ENCODE measurements around the gene SOX5.
"Not testable (repeated sequence)": the region's sequence is repeated elsewhere in the genome, so short reads cannot be mapped to it uniquely, and the experiment has no call there.

SOX5 gene

GRCh38 chr12:23906329-23906728 lies 43.1 kb downstream of the SOX5 start:
- DNase-seq (ENCODE audit: low spot score), result no peak

- DNase-seq (ENCODE audit: low spot score), result no peak
Observed at GRCh38 chr12:23899434-23899833, 50.0 kb downstream of the SOX5 start.

DNA sequence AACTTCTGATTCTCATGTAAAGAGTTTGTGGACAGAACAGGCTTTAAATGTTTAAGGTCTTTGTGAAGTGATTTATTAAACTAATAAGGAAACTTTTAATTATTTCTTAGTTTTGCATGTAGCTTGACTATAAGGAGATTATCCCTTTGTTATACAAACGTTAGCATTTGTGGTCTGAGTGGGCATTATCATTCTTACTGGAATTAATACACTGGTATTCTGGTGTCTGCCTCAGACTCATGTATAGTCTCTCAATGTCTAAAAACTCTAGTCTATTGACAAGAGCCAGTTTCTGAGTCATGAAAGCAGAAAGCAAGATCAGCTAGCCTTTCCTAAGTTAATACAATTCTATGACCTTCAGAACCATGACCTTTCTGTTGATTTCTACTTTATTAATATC lies 51.3 kb downstream of the SOX5 start:
- no peak for DNase-seq (ENCODE audit: low spot score)

DNA sequence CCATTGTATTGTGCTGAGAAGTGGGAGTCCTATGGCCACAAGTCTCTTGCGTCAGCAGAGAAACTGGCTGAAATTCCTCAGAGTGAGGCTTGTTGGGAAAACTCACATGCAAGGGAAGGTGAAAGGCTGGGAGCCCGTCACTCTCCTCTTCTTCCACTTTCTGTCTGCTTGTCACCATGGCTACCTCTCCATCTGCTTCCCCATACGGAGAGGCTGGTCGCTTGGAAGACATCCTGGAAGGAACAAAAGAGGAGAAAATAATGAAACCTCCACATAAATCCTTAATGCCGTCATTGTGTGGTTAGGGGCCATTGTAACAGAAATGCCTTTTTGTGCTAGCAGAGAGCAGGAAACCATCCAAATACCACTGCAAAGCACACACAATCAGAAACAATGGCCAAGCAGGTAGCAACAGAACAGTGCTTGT lies 53.7 kb downstream of the SOX5 start:
- DNase-seq (ENCODE audit: low spot score), result no peak

GRCh38 chr12:23893611-23894010 lies 55.9 kb downstream of the SOX5 start:
- no peak for DNase-seq (ENCODE audit: low spot score)

DNA sequence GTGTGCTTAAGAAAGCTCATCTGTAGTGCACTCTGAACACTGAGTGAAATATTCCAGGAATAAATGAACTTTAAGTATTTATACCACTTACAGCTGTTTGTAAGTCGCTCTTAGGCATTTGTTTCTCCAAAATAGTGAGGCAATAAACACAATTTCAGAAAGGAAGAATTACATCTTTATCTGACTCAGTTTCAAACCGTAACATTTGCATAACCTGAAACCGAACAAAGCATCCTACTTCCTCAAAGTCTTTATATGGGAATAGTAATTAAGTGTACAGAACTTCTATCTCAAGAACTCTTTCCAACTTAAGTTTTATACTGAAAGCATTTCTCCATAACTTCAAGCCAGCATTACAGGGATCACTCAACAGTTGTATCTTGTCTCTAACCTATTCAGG lies 58.4 kb downstream of the SOX5 start:
- DNase-seq (ENCODE audit: low spot score), result no peak

- no peak for DNase-seq (ENCODE audit: low spot score)
Observed at GRCh38 chr12:23889069-23889440, 60.4 kb downstream of the SOX5 start.

- no peak for DNase-seq (ENCODE audit: low spot score)
Observed at GRCh38 chr12:23888396-23889068, 60.9 kb downstream of the SOX5 start.

- no peak for DNase-seq (ENCODE audit: low spot score)
Observed at GRCh38 chr12:23887055-23887835, 62.2 kb downstream of the SOX5 start.

- no peak for DNase-seq (ENCODE audit: low spot score)
Observed at GRCh38 chr12:23885394-23885793, 64.1 kb downstream of the SOX5 start.

- no peak for DNase-seq (ENCODE audit: low spot score)
Observed at GRCh38 chr12:23884909-23885308, 64.6 kb downstream of the SOX5 start.

DNA sequence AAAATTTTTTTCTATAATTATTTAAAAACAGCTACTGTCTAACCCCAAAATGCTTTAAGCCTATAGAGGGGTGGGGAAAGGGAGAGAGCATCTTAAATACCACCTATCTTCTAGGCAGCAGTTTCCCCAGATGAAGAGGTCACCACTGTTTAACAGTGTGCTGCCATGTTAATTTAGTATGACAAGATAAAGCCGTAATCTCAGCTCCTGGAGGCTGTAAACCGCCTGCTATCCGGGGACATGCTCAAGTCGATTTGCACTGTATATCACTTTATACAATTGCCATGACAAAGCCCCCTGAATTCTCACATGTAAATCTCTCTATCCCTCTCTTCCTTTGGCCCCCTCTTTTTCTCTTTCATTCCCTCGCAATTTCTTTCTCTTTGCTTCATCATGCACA lies 68.5 kb downstream of the SOX5 start:
- DNase-seq (ENCODE audit: low spot score), result no peak

DNA sequence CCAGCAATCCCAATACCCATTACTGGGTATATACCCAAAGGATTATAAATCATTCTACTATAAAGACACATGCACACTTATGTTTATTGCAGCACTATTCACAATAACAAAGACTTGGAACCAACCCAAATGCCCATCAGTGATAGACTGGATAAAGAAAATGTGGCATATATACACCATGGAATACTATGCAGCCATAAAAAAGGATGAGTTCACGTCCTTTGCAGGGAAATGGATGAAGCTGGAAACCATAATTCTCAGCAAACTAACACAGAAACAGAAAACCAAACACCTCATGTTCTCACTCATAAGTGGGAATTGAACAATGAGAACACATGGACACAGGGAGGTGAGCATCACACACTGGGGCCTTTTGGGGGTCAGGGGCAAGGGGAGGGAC lies 72.9 kb downstream of the SOX5 start:
- DNase-seq (ENCODE audit: low spot score), result not testable (repeated sequence)

GRCh38 chr12:23867794-23868193 lies 81.7 kb downstream of the SOX5 start:
- no peak for DNase-seq (ENCODE audit: low spot score)

DNA sequence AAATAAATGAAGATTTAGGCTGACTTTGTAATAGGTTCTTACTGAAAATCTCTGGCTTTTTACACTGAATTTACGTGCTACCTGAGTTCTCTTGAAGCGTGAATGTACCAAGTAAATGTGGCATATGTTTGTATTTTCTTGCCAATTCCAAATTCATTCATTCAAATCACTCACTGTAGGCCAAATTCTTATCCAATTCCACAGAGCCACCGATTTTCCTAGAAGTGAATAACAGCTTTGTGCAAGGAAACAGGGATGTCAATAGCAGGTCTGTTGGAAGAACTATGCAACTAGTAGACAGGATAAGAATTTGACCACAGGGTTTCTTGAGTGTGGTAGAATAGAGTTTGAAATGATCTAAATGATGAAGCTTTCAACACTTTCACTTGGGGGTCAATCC lies 86.8 kb downstream of the SOX5 start:
- DNase-seq (ENCODE audit: low spot score), result no peak

GRCh38 chr12:23860019-23860418 lies 89.5 kb downstream of the SOX5 start:
- DNase-seq (ENCODE audit: low spot score), result no peak

DNA sequence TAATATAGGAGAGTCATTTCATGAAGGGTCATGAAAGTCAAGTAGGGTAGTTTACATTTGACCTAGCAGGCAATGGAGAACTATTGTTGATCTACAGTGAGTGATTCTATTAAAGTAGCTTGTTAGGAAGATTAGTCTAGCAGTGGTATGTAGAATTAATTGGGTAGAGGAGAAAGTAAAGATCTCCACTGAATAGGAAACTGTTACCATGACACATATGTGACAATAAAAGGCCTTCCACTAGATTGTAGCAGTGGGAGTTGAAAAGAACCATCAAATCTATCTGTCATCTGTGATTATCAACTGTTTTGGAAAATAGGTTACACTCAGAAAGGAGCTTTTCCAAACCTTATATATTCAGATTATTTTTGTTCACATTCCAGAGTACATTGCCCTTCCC lies 92.3 kb downstream of the SOX5 start:
- DNase-seq (ENCODE audit: low spot score), result no peak

DNA sequence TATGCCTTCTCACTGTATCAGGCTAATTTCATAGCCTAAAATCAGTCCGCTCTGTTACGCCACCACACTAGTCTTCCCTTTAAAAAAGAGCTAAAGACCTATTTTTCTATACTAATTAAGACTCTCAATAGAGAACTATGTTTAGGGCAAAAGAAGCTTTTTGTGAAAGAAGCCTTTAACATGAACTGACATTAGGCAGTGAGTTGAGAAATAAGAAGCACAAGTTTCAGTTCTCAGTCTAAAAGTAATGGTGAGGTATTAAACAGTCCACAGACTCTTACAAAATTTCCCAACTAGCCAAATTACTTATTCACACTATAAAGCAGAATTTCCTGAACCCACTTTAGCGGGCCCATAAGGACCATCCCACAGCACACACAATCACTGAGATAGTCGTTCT lies 93.7 kb downstream of the SOX5 start:
- DNase-seq (ENCODE audit: low spot score), result no peak

- no peak for DNase-seq (ENCODE audit: low spot score)
Observed at GRCh38 chr12:23854598-23854997, 94.9 kb downstream of the SOX5 start.

DNA sequence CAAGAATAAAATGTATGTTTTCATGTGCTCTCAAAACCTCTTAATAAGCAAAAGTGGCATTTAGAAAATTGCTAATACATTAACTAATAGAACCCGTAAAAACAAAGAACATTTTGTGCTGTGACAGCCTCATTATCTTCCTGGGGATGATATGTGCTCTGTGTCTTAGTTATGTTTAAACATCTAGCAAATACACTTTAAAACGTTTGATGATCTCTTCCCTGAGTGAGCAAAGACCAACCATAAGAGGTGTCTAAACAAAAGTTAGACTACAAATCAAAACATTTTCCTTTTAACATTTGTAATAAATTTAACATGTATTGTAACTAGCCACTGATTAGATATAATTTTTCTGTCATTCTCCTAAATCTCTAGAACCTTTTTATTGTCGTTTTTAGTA lies 95.8 kb downstream of the SOX5 start:
- no peak for DNase-seq (ENCODE audit: low spot score)

GRCh38 chr12:23851602-23852001 lies 97.9 kb downstream of the SOX5 start:
- DNase-seq (ENCODE audit: low spot score), result no peak

DNA sequence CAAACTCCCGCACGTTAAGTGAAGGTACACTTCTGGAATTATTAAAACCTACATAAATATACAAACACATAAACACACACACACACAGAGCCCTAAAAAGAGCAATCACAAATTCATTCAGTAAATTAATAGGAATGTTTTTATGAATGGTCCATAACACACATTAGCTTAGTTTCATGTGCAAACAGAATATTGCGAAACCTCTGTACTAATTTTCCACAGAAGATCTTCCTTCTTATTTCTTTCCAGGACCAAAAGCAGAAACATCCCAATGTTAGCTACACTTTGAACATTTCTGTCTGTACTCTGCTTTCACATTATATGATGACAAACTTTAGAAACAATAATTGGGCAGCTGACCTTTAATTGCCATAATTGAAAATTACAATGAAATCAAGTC lies 101.6 kb downstream of the SOX5 start:
- DNase-seq (ENCODE audit: low spot score), result no peak

DNA sequence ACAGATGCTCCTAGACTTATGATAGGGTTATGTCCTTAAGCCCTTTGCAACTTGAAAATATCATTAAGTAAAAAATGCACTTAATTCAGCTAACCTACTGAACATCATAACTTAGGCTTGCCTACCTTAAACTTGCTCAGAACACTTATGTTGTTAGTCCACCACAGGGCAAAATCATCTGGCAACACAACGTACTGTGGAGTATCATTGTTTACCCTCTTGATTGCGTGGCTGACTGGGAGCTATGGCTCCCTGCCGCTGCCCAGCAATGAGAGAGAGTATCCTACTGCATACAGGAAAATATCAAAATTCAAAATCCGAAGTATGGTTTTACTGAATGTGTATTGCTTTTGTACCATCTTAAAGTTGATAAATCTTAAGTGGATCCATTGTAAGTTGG lies 105.5 kb downstream of the SOX5 start:
- no peak for DNase-seq (ENCODE audit: low spot score)

DNA sequence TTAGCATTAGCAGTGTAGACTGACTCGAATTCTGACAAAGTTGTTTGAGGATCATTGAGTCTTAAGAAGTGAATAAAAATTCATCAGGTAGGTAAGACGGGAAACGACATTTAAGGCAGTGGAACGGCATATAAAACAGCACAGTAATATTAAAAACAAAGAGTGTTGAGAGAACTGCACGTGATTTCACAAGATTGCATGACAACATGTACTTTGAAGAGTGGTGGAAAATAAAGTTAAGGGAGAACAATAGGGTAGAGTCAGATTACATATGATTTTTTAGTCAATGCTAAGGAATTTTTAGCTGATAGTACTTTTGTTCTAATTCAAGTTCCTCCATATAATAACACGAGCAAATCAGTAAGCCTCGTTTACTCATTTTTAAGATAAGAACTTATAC lies 115.4 kb downstream of the SOX5 start:
- DNase-seq (ENCODE audit: low spot score), result no peak

Measured in SW480 (cell line).